Erythroblast (primary cell): ENCODE data around the gene FOLR2.

Experiments used
- GATA1 ChIP-seq: IDR thresholded peaks from 2 replicates; pipeline ENCODE4 v1.6.1; 2011; ENCODE audit warnings: low read depth, mild to moderate bottlenecking, control low read depth, low read length, moderate library complexity
- POLR2A ChIP-seq: IDR thresholded peaks from 2 replicates; pipeline ENCODE4 v1.6.1; 2011; ENCODE audit warnings: mild to moderate bottlenecking, low read length

- no peak for TF ChIP-seq POLR2A
- no peak for TF ChIP-seq GATA1
Observed at GRCh38 chr11:72242141-72242540, 25.5 kb downstream of the FOLR2 start.
